Progenitor cell of endocrine pancreas (in vitro differentiated cells): ENCODE data around the gene SH3D19. TPM values are rescaled to one million over a fixed set of nuclear protein-coding genes. Genes with fewer than 3 reads are reported as not detected.

Experiments used
- DNase-seq: peaks from one replicate; pipeline ENCODE4 v3.0.0; 2021; ENCODE audit warnings: low spot score; ENCODE audit not compliant: unreplicated experiment
- H3K27ac Mint-ChIP-seq: 2 replicates; pipeline ENCODE4 v1.8.0; 2021; ENCODE audit warnings: mild to moderate bottlenecking, moderate library complexity, mixed read lengths
- H3K27me3 Mint-ChIP-seq: 2 replicates; pipeline ENCODE4 v1.8.0; 2021; ENCODE audit warnings: mixed read lengths
- H3K36me3 Mint-ChIP-seq: 2 replicates; pipeline ENCODE4 v1.8.0; 2022; ENCODE audit warnings: mixed read lengths; ENCODE audit not compliant: insufficient read depth
- H3K4me1 Mint-ChIP-seq: 2 replicates; pipeline ENCODE4 v1.8.0; 2021; ENCODE audit warnings: low read depth, mixed read lengths
- H3K4me3 Mint-ChIP-seq: 2 replicates; pipeline ENCODE4 v1.8.0; 2021; ENCODE audit warnings: low read depth, mild to moderate bottlenecking, moderate library complexity, mixed read lengths
- H3K9me3 Mint-ChIP-seq: 2 replicates; pipeline ENCODE4 v1.8.0; 2021; ENCODE audit warnings: low read depth, mixed read lengths
- total RNA-seq: library from RNA; stranded (reverse); gene quantifications from 2 replicates; pipeline ENCODE4 v1.2.1, GENCODE V29; 2021
- TF ChIP-seq, protein P1 (sequence below): fragments of 200-600 bp; sonication (generic); IDR thresholded peaks from one replicate; pipeline ENCODE4 v1.5.0; 2021; ENCODE audit warnings: antibody characterized with exemption, mild to moderate bottlenecking; ENCODE audit not compliant: unreplicated experiment

SH3D19 gene
- total RNA-seq, 1 donor from 2014 or later: 35.5 TPM

DNA sequence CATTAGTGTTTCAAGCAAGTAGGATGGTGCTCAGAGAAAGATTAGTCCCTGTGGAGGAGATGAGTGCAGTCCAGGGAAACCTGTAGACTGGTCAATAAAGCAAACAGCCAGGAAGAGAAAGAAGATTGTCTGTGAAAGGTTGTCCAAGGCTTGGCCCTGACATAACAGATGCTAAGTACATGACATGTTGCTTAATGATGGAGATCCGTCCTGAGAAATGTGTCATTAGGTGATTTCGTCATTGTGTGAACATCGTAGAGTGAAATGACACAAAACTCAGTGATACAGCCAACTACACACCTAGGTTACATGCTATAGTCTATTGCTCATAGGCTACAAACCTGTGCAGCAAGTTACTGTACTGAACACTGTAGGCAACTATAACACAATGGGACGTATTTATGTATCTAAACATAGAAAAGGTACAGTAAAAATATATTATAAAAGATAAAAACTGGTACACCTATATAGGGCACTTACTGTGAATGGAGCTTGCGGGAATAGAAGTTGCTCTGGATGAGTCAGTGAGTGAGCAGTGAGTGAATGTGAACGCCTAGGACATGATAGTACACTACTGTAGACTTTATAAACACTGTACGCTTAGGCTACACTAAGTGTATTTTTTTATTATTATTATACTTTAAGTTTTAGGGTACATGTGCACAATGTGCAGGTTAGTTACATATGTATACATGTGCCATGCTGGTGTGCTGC lies 57.4 kb downstream of the SH3D19 start:
- Mint-ChIP-seq H3K36me3 (peaks cover 7% of the 10 kb centered on the region), H3K27me3 (no peaks in the 10 kb centered on the region), H3K9me3 (no peaks in the 10 kb centered on the region), H3K4me3 (no peak overlapping the region), H3K27ac (no peak overlapping the region), H3K4me1 (peaks cover 11% of the 10 kb centered on the region)
- TF ChIP-seq, protein P1, sequence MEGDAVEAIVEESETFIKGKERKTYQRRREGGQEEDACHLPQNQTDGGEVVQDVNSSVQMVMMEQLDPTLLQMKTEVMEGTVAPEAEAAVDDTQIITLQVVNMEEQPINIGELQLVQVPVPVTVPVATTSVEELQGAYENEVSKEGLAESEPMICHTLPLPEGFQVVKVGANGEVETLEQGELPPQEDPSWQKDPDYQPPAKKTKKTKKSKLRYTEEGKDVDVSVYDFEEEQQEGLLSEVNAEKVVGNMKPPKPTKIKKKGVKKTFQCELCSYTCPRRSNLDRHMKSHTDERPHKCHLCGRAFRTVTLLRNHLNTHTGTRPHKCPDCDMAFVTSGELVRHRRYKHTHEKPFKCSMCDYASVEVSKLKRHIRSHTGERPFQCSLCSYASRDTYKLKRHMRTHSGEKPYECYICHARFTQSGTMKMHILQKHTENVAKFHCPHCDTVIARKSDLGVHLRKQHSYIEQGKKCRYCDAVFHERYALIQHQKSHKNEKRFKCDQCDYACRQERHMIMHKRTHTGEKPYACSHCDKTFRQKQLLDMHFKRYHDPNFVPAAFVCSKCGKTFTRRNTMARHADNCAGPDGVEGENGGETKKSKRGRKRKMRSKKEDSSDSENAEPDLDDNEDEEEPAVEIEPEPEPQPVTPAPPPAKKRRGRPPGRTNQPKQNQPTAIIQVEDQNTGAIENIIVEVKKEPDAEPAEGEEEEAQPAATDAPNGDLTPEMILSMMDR: no peak
- DNase-seq: no peak

DNA sequence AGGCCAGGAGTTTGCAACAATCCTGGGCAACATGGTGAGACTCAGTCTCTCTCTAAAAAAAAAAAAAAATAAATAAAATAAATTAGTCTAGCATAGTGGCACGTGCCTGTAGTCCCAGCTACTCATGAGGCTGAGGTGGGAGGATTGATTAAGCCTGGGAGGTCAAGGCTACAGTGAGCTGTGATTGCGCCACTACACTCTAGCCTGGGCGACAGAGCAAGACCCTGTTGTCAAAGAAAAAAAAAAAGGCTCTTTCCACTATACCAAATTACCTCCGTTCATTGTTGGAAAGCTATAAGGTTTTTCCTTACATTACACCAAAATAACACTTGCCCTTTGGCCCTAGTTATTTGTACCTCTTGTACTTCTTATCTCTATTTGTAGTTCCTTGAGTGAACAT lies 58.3 kb downstream of the SH3D19 start:
- Mint-ChIP-seq H3K36me3 (peaks cover 8% of the 10 kb centered on the region), H3K4me1 (peaks cover 11% of the 10 kb centered on the region), H3K27ac (peak overlapping the region; percentile 87), H3K27me3 (no peaks in the 10 kb centered on the region), H3K4me3 (no peak overlapping the region), H3K9me3 (no peaks in the 10 kb centered on the region)
- DNase-seq: no peak
- TF ChIP-seq, protein P1: no peak

DNA sequence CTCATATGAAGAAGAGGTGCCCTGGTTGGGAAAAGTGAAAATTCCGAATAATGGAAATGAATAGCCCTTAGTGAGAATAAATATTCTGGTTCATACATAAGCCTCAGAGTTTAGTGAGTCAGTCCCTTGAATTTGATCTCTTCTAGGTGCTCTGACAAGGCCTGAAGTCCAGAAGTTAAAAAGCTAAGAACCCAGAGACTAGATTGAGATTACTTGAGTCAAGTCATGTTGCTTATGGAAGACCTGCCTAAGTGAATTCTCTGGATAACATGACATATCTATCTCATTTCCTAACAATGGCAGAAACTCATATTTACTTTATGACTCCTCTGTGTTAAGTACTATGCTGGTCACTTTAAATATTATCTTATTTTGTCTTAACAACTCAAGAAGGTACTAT lies 58.9 kb downstream of the SH3D19 start:
- peaks cover 11% of the 10 kb centered on the region for H3K4me1 Mint-ChIP-seq
- no peak overlapping the region for H3K4me3 Mint-ChIP-seq
- TF ChIP-seq, protein P1: no peak
- H3K27ac Mint-ChIP-seq: no peak overlapping the region
- no peaks in the 10 kb centered on the region for H3K9me3 Mint-ChIP-seq
- no peak for DNase-seq
- no peaks in the 10 kb centered on the region for H3K27me3 Mint-ChIP-seq
- peaks cover 8% of the 10 kb centered on the region for H3K36me3 Mint-ChIP-seq

DNA sequence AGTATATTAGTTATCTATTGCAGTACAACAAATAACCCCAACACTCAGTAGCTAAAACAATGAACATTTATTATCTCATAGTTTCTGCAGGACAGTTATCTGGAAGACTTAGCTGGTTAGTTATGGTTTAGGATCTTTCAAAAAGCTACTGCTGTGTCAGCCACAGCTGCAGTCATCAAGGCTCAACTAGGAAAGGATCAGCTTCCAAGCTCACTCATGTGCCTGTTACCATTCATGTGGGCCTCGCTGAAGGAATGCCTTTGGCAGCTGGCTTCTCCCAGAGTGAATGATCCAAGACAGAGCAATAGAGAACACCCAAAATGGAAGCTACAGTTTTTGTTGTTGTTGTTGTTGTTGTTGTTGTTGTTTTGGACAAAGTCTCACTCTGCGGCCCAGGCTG lies 62.0 kb downstream of the SH3D19 start:
- no peak for DNase-seq
- H3K27ac Mint-ChIP-seq: no peak overlapping the region
- TF ChIP-seq, protein P1: no peak
- H3K4me1 Mint-ChIP-seq: peaks cover 11% of the 10 kb centered on the region
- H3K27me3 Mint-ChIP-seq: no peaks in the 10 kb centered on the region
- peaks cover 4% of the 10 kb centered on the region for H3K36me3 Mint-ChIP-seq
- no peaks in the 10 kb centered on the region for H3K9me3 Mint-ChIP-seq
- H3K4me3 Mint-ChIP-seq: no peak overlapping the region

DNA sequence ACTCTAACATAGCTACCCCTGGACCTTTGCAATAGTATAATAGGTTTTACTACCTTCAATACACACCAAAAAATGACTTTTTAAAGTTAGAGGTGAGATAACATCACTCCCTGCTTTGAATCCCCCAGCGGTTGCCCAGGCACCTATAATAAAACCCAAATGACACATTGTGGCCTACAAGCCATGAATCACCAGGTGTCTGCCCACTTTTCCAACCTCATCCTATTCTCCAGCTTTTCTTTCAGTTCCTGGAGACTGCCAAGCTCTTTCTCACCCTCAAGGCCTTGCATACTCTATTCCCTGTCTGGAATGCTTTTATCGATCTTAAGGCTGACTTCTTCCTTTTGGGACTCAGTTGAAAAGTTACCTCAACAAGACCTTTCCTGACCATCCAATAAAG lies 64.9 kb downstream of the SH3D19 start:
- H3K27me3 Mint-ChIP-seq: no peaks in the 10 kb centered on the region
- H3K4me1 Mint-ChIP-seq: no peaks in the 10 kb centered on the region
- no peak overlapping the region for H3K27ac Mint-ChIP-seq
- H3K4me3 Mint-ChIP-seq: no peak overlapping the region
- peaks cover 4% of the 10 kb centered on the region for H3K9me3 Mint-ChIP-seq
- H3K36me3 Mint-ChIP-seq: peaks cover 13% of the 10 kb centered on the region
- TF ChIP-seq, protein P1: no peak
- no peak for DNase-seq
